Measurements from ENCODE around the gene NOSIP.

NOSIP gene

DNA sequence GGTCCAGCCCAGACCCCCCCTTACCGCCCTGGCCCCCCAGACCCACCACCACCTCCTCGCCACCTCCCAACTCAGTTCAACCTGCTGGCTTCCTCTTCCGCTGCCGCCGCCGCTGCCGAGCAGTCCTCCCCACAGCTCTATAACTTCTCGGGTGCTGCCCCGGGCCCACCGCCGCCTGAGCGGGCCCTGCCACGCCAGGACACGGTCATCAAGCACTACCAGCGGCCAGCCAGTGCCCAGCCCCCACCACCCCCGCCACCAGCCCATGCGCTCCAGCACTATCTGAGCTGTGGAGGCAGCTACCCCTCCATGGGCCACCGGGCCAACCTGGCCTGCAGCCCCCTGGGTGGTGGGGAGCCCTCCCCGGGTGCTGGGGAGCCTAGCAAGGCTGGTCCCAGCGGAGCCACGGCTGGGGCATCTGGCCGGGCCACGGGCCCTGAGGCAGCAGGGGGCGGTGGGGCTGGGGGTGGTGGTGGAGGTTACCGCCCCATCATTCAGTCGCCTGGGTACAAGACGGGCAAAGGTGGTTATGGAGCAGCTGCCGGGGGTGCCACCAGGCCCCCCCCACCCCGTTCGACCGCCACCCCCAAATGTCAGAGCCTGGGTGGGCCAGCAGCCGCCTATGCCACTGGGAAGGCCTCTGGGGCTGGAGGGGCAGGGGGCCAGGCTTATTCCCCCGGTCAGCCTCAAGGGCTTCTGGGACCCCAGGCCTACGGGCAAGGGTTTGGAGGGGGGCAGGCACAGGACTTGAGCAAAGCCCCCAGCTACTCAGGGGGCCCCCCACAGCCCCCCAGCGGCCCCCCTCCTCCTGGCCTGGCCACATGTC lies 14.8 kb upstream of the NOSIP start:
- DNase-seq (ENCODE audit: low read depth in 3 of 3), result no peak

DNA sequence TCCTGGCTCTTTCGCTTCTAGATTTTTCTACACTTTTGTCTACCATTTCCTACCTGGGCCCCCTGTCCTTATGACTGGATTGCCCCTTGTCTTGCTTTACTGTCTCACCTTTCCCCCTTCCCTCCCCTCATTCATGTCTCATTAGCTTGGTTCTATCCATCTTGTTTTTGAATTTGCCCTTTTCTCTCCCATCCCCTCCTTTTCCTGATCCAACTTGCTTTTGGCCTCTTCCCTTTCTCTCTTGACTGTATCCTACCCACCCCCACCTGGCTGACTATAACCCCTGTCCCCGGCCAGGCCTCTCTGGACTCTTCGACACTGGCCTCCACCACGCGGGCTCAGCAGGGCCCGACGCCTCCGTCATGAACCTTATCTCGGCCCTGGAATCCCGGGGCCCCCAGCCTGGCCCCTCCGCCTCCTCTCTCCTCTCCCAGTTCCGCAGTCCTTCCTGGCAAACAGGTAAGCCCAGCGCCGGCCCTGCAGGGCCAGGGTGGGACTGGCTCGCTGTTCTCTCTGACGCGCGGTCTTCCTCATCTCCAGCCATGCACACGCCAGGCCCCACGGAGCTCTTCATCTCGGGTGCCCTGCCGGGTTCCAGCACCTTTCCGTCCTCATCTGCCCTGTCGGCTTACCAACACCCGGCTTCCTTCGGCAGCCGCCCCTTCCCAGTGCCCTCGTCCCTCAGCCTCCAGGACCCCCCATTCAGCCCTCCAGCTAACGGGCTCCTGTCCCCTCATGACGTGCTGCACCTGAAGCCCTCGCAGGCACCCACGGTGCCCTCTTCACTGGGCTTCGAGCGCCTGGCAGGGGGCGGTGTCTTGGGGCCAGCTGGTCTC lies 14.0 kb upstream of the NOSIP start:
- DNase-seq (ENCODE audit: low read depth in 3 of 3), result no peak

DNA sequence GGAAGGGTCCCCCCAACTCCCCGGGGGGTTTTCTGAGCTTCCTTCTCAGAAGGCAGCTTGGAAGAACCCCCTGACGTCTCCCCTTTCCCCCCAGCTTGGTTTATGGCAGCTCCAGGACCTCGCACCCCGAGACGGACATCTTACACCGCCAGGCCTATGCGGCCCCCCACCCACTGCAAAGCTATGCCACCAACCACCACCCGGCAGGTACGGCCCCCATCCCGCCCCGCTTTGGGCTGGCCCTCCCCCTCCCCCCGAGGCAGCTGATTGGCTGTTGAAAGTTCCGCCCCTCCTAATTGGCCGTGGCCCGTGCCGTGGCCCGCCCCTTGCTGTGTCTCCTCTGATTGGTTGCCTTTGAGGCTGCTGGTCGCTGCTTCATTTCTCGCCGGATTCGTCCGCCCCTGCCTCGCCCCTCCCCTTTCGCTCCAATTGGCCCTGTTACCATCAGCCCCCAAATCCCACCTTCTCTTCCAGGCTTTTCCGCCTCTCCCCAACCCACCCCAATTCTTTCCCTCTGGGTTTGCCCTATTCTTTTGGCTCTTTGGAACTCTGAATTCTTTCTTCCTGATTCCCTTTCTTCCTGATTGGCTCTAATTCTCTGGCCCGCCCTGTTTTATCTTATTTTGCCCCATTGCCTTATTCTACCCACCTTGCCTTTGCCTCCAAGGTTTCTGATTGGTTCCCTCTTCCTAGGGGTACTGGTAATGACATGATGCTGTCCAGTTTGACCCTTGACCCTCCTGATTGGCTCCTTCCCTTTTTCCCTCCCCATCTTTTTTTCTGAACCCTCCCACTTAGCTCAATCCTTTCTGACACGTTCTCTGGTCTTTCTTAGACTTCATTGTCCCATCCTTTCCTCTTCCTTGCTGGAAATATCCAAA lies 13.1 kb upstream of the NOSIP start:
- DNase-seq (ENCODE audit: low read depth in 3 of 3), result peak; percentile 84 to 92 (median 89)

DNA sequence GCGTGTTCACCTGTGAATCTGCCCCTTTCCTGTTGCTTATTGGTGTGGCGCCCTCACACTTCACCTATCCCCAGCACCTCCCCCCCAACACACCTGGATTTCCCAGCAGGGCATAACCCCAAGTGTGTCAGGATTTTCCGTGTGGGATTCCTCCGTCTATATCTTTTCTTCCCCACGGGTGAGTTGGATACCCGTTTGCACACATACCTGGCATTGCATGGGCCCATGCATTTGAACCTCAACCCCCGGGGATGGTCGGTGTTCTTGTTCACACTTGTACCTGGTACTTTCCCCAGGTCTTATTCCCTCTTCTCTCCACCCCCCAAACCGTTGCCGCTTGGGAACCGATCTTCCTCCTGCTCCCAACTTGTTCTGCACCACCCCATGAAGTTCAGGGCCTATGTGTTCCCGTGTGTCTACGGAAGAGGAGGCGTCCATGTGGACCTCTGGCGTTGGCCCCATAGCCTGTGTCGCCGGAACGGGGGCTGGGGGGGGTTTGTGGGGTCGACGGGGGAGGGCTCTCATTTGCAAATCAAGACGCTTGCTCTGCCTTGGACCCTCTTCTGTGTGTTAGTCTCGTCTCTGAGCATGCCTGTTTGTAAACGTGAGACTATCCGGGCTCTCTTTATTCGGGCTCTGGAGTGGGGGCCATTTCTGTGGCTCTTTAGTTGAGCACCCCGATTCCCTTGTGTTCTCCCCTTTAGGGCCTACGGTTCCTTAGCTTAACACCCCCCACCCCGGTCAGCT lies 12.3 kb upstream of the NOSIP start:
- DNase-seq (ENCODE audit: low read depth in 3 of 3), result no peak

DNA sequence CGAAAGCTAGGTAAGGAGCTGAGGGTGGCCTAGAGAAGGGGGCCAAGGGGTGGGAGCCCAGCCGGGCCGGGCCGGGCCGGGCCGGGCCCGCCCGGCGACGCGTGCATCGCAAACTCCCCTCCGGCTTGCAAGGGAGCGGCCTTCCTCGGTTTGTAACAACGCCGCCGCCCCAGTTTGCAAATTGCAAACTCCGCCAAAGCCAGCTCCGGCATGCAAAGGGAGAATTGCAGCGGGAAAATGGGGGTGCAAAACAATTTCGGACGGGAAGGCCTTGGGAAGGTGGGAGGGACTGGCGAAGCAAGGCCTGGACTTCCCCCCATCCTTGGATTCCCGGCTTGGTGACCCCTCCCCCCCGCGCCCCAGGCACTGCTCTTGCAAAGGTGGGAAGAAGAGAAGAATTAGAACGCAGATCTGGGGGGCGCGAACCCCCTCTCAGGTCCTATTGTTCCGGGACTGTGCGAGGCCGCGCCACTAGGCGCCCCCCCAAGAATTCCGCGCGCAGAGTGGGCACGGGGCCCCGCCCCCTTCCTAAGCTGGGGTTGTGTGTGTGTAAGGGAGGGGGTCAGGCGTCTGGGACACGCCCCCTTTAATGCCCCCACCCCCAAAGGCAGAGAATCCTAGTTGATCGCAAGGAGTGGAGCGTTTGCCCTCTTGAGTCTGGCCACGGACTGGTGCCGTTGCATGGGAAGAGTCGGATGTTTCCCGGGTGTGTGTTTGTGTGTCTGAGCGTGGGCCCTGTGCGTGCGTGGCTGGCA lies 11.6 kb upstream of the NOSIP start:
- peak in 1 of 3 experiments; percentile 26 for DNase-seq (ENCODE audit: low read depth in 3 of 3)

DNA sequence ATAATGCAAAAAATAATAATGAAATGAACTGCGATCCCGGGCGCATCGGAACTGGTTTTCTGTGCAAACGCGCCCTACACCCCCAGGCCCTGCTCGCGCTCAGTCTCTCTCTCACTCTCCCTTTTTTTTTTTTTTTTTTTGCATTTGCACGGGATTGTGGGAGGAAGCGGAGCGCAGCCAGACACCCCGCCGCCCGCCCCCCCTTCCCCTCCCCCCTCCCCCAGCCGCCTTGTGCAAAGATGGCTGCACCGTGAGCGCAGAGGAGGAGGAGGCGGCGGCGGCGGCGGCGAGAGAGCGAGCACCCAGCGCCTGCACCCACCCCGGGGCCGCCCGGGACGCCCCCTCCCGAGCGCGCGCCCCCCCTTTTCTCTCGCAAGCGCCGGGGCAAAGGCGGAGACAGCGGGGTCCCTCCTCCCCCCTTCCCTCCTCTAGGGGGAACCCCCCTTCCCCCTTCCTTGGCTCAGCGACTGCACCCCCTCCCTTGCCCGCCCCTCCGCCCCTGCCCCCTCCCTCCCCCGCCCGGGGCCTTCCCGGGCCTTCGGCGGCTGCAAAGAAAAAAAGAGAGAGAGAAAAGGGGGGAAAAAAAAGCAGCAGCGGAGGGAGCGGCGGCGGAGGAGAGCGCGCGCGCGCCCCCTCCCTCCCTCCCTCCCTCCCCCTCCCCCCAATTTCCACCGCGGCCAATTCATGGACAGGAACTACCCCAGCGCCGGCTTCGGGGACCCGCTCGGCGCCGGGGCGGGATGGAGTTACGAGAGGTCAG lies 10.8 kb upstream of the NOSIP start, which contains the start of gene PRR12:
TSS of gene PRR12 (plus strand) at position 212 of the 760 bp plus-strand sequence. CDS start at position 685, 473 bp downstream.
- DNase-seq (ENCODE audit: low read depth in 3 of 3), result peak; percentile 57 to 63 (median 62)

DNA sequence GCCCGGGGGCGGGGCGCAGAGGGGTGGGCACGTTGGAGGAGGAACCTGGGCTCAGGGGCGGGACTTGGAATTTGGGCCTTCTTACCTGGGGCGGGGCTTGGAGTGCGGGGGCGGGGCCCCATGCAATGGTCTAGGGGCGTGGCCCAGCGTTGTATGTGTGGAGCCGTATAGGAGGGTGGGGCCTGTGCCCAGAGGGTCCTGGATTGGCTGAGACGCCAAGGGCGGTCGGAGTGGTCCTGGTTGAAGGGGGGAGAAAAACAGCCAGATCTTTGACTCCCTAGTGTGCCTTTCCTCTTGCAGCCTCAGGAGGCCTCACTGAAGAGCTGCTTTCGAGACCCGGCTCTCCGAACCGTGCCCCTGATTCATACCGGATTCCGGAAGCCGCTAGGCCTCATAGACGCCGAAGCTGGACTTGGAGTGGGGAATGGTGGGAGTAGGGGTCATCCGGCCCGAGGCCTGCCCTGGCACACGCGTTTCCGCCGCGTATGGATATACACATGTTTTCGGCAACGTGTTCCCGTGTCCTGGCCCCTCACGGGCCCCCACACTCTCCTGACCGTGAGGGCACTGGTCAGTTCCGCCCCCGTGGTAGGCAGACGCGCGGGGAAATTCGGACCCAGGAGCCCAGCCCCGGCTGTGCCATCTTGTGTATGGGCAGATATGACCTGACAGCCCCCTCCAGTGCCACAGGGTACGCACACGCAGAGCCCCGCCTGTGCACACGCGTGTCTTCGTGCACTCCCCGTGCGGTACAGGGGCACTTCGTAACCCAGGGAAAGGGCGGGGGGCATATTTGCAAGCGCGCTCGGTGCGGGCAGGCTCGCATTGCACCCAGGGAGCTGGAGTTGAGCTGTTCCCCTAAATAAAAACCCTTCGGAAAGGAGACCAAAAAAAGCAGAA lies 10.0 kb upstream of the NOSIP start:
- DNase-seq (ENCODE audit: low read depth in 3 of 3), result peak; percentile 82 to 91 (median 89)

DNA sequence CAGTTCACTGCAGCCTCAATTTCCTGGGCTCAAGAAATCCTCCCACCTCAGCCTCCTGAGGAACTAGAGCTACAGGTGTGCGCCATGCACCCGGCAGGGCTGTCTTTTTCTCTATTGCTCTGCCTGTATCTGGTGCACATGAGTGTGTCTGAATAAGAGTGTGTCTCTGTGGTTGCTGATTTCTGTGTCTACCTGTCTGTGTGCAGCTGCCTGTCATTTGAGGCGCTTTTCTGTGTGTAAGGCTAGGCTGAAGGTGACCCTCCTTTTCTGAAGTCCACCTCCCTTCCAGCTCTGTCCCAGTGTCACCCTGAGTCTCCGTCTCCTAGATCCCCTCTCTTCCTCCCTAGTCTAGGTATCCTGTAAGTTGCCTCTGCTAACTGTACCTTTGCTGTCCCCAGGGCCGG lies 9.1 kb upstream of the NOSIP start:
- no peak for DNase-seq (ENCODE audit: low read depth in 3 of 3)

DNA sequence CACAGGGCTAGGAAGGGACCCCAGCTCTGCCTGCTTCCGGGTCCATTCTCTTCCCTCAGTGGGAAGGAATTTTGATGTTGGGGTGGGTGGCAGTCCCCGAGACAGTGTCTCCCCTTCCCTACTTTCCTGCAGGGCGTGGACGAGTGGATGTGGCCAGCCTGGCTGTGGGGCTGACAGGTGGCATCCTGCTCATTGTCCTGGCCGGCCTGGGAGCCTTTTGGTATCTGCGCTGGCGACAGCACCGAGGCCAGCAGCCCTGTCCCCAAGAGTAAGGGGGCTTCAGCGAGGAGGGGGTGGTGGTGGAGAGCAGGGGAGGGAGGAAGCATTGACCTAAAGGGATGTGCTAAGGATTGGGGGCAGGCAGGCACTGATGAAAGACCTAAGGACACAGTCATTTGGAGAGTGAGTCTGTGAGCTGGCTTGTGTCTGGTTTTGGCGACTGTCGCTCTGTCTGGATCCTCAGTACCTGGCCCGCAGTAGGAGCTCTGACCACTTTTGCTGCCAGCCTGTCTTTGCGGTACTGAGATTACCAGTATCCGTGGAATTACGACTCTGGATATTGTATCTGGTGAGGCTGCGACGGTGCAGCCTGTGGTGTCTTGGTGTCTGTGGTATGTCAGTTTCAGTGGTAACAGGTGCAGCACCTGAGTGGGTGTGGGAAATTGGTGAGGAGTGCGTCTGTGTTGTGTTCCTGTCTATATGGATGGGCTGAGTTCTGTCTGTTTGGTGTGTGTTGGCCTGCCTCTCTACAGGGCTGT lies 8.2 kb upstream of the NOSIP start:
- no peak for DNase-seq (ENCODE audit: low read depth in 3 of 3)

DNA sequence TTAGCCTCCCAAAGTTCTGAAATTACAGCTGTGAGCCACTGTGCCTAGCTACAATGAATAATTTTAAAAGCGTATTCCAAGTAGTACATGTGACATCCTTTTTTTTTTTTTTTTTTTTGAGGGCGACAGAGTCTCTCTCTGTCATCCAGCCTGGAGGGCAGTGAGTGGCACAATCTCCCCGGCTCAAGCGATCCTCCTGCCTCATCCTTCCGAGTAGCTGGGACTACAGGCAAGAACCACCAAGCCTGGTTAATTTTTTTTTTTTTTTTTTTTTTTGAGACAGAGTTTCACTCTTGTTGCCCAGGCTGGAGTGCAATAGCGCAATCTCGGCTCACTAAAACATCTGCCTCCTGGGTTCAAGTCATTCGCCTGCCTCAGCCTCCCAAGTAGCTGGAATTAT lies 6.9 kb upstream of the NOSIP start:
- DNase-seq (ENCODE audit: low read depth in 3 of 3), result no peak

DNA sequence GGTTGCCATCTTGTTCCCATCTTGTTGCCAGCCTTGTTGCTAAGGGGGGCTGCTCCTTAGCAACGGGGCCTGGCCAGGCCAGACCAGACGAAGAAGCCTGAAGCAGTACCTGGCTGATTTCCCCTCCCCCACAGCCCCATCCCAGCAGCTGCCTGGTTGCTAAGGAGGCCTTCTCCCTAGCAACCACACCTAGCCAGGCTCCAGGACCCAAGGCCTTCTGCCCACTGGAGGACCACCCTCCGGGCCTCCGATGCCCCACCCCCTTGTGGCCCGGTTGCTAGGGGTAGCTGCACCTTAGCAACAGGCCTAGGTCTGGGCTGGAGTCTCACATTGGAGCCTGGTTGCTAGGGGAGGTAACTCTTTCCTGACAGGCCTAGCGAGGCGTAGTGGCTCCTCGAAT lies 4.7 kb upstream of the NOSIP start:
- no peak for DNase-seq (ENCODE audit: low read depth in 3 of 3)

DNA sequence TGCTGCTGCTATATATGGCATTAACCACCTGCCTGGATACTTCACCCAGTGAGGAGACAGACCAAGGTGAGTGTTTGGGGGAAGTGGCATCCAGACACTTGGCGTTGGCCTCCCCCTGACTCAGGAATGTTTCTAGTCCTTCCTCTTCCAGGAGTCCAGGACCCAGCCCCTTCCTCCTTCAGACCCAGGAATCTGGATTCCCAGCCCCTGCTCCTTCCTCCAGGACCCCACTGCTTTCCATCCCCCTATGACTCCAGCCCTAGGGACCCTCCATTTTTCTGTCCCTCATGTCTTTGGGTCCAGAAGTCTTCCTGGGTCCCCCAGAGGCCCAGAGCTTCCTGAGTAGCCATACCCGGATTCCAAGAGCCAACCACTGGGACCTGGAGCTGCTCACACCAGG lies 2.9 kb upstream of the NOSIP start:
- no peak for DNase-seq (ENCODE audit: low read depth in 3 of 3)

DNA sequence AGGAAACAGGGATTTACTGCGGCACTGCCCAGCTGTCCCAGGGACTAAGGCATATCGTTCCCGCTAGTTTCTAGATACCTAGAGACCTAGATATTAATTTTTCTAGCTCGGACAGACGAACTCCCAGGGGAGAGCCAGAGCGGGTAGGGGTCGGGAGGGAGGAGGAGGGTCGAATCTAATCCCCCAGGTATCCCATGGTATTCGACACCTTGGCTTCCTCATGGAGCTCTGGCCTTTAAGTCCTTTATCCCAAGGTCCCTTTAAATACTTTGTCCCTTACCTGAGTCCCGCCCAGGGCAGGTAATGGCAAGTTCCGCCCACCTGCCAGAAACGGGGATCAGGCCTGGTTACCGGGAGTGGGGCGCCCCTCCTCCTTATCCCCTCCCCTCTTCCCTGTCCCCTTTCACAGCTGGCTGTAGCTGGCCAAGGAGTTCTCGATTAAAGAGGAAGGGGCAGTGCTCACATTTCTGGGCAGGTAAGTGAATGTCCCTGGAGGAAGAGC lies 702 bp upstream of the NOSIP start, which contains the start of gene PRRG2:
TSS of gene PRRG2 (plus strand) at position 310 of the 502 bp plus-strand sequence. CDS start 1,904 bp downstream, outside the sequence.
- DNase-seq (ENCODE audit: low read depth in 3 of 3), result no peak

DNA sequence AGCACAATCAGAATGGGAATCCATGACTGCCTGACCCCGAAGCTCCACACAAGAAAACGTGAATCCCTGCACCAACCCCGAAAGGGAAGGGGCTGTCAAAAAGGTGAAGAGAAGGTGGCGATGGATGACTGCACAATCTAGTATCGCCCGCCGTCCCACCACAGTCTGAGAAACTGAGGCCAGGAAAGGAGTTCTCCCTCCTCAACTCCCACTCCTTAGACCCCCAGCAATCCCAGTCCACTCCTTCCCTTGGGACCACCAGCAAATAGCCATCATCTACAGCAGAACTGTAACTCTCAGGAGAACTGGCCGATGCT lies 451 bp downstream of the NOSIP start:
- no peak for DNase-seq (ENCODE audit: low read depth in 3 of 3)

DNA sequence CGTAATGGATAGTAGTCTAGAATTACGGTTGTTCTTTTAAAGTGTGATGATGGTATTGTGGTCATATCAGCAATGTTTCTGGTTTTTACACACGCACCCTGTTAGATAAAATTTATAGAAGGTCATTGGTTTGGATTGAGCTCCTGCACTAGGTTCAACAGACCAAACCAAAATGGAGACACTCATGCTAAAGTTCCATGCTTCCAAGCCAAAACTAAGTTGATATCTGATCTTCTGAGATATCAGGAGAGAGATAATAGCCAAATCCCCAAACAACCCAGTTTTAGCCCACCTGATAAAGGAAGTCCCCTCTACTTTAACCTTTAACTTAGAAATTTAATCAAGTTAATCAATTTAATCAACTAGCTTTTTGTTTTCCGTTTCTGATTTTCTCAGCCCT lies 1.2 kb downstream of the NOSIP start:
- no peak for DNase-seq (ENCODE audit: low read depth in 3 of 3)

DNA sequence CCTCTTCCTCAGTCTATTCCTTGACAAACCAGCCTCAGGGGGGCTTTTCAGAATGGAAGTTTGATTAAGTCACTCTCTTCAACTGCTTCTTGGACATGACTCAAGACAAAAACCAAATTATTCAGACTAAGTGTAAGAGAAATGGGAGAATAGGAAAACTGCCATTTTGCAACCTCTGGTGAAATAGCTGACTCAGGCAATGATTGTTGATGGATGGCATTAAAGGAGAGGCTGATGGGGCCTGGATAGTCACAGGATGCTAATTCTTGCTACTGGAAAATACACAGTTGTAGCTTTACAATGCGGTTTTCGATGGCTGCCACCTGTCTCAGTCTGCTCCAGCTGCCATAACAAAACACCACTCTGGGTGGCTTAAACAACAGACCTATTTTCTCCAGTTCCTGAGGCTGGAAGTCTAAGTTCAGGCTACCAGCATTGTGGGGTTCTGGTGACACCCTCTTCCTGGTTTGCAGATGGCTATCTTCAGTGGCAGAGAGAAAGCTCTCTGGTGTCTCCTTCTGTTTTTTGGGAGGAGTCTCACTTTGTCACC lies 6.1 kb downstream of the NOSIP start:
- DNase-seq (ENCODE audit: low read depth in 3 of 3), result no peak

DNA sequence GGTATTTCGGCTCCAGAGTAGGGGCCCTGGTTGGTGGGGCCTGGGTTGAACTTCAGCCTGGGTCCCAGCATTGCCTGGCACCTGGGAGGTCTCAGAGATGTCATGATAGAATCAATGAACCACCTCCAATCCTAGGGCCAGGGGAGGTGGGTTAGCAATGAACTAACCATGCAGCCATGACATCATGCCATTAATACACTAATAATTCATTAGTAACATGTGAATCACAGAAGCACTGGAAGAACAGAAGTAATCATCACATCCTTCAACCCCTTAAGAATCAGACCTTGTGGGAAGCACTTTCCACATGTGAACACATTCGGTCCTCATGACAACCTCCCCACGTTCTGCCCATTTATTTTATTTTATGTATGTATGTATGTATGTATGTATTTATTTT lies 6.9 kb downstream of the NOSIP start:
- DNase-seq (ENCODE audit: low read depth in 3 of 3), result no peak
